ENCODE measurements around the gene NCAM2. TPM values are rescaled to one million over a fixed set of nuclear protein-coding genes. Genes with fewer than 3 reads are reported as not detected.

Gene NCAM2
- total and polyA plus RNA-seq, 2 of the 8 experiments (the other 6 are each of a cell fraction or from before 2014, with no cell fraction given): 0.14 to 1.1 TPM

GRCh38 chr21:21148009-21148408 lies 149.8 kb downstream of the NCAM2 start (continued):
- TF ChIP-seq CTCF (IDR thresholded peaks at IDR 0.05; ENCODE audit: control extremely low read depth in 1 of 3, insufficient read depth in 1 of 3, low read depth in 1 of 3, low read length in 3 of 3) (no peak), CBX5 (IDR thresholded peaks at IDR 0.05; ENCODE audit: low read depth, low read length) (no peak), YY1 (IDR thresholded peaks at IDR 0.05; ENCODE audit: low read depth, low read length) (no peak), JUN (IDR thresholded peaks at IDR 0.05; ENCODE audit: low read depth, low read length) (no peak), ATF2 (IDR thresholded peaks at IDR 0.05; ENCODE audit: low read length) (no peak), SUZ12 (IDR thresholded peaks at IDR 0.05; ENCODE audit: low read length) (no peak), SRF (IDR thresholded peaks at IDR 0.05; ENCODE audit: low read depth, low read length) (no peak)
